GM12872 (cell line): ENCODE measurements around the gene SCPEP1.

ENCODE experiments used
- TF ChIP-seq, protein P1 (sequence below): IDR thresholded peaks from 3 replicates; pipeline ENCODE4 v1.5.1; 2011; ENCODE audit warnings: low read depth, mild to moderate bottlenecking, low read length, moderate library complexity; ENCODE audit not compliant: insufficient read depth

The SCPEP1 gene, protein sequence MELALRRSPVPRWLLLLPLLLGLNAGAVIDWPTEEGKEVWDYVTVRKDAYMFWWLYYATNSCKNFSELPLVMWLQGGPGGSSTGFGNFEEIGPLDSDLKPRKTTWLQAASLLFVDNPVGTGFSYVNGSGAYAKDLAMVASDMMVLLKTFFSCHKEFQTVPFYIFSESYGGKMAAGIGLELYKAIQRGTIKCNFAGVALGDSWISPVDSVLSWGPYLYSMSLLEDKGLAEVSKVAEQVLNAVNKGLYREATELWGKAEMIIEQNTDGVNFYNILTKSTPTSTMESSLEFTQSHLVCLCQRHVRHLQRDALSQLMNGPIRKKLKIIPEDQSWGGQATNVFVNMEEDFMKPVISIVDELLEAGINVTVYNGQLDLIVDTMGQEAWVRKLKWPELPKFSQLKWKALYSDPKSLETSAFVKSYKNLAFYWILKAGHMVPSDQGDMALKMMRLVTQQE

DNA sequence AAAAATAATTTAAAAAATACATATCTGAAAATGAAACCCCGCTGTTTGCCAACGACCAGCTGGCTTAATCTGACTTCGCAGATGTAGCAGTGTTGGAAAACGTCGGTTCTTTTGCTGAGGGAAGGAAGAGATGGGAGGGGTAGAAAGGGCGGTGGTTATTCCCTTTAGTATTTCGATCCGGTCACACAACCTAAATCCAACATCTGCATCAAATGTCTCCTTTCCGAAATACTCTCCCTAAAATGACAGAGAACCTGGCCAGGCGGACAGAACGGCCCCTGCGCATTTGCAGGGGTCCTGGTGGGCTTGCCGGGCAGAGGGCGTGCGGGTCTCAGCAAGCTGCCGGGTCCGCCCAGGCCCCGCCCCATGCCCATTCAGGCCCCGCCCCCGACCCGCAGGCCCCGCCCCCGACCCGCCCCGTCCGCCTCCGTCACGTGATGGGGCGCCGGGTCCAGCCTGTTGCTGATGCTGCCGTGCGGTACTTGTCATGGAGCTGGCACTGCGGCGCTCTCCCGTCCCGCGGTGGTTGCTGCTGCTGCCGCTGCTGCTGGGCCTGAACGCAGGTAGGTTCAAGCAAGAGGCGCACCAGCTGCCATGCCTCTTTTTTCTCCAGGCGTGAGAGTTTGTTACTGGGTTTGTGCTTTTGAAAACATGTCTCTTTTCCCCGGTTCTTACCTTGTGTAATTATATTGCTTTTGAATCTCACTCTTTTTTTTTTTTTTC lies at the start of gene SCPEP1:
TSS of gene SCPEP1 (plus strand) at position 459 of the 723 bp plus-strand sequence. CDS start at position 488, 29 bp downstream.
- TF ChIP-seq, protein P1, sequence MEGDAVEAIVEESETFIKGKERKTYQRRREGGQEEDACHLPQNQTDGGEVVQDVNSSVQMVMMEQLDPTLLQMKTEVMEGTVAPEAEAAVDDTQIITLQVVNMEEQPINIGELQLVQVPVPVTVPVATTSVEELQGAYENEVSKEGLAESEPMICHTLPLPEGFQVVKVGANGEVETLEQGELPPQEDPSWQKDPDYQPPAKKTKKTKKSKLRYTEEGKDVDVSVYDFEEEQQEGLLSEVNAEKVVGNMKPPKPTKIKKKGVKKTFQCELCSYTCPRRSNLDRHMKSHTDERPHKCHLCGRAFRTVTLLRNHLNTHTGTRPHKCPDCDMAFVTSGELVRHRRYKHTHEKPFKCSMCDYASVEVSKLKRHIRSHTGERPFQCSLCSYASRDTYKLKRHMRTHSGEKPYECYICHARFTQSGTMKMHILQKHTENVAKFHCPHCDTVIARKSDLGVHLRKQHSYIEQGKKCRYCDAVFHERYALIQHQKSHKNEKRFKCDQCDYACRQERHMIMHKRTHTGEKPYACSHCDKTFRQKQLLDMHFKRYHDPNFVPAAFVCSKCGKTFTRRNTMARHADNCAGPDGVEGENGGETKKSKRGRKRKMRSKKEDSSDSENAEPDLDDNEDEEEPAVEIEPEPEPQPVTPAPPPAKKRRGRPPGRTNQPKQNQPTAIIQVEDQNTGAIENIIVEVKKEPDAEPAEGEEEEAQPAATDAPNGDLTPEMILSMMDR = no peak

DNA sequence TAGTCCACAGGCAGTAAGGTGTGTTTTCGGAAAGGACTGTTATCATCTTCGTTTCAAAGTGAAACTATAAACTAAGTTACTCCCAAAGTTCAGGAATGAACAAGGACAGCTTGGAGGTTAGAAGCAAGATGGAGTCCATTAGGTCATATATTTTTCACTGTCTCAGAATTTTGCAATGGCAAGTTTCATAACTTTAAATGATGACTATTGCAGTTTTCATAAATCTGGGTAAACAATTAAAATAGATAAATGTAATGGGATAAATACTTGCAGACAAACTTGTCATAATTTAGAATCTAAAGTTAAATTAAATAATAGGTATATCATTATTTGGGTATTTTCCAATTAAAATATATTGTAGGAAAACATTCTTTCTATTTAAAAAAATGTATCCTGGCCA lies 49.3 kb upstream of the SCPEP1 start:
- TF ChIP-seq, protein P1 = no peak

DNA sequence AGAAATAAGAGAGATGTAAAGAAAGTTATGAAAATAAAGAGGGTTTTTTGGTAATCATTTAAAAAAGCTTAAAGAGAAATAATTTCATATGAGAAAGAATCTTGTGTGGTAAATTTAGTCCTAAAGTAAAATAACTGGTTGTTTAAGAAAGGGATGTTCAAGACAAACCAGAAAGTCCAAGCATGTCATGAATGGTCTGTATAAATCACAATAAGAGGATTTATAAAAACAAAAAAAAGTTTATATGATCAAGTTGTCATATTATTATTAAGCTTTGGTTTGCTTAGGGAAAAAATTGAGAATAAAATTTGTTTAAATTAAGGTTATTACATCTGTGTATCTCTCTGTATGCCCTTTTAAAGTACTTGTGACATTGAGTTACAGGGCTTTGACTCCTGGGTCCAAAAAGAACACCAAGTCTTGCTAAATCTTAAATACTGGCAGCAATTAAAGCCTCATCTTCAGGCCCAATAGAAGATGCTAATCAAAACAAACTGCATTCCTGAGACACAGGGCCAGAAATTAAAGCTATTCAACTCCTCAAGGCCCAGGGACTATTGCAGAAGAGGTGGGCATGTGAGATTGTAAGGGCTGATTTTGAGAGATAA lies 48.5 kb upstream of the SCPEP1 start:
- TF ChIP-seq, protein P1 = no peak

DNA sequence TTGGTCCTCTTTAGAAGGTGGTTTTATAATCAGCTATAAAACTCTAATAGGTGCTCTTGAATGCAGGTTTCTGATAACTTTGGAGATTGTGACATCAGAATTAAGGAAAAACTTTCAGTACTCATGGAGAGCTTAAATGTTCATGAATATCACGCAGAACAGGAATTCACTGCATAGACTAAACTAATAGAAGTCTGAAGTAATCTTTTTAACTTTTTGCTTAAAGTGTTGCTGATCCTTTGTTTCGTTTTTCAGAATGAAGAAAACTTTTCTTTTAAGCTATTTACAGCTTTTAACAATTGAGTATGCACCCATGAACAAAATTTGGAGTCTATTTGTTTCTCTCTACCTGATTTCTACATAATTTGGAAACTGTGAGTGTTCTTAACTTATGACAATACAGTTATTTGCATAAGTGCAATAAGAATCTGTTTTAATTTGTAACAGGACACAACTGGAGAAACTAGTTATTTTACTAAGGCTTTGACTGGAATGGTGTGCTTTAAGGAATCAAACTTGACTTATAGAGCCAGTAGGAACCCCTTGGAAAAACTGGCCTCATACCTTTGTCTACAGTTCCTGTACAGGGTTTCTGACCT lies 47.1 kb upstream of the SCPEP1 start:
- TF ChIP-seq, protein P1 = no peak

DNA sequence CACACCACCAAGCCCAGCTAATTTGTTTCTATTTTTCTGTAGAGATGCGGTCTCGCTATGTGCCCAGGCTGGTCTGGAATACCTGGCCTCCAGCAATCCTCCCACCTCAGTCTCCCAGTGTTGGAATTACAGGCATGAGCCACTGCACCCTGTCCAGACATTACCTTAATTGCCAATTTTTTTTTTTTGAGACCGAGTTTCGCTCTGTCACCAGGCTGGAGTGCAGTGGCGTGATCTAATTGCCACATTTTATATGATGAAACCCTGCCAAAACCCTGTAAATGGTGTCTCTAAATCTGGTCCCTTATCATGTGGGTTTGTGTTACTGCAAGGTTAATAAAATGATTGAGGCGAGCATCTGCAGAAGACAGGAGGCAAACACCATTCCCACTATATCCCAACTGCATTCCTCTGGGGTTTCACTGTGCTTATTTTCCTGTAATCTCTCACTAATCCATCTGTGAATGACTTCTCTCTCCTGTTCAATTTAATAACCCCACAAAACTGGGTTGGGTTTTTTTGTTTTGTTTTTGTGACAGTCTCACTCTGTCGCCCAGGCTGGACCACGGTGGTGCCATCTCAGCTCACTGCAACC lies 44.7 kb upstream of the SCPEP1 start:
- TF ChIP-seq, protein P1 = no peak

DNA sequence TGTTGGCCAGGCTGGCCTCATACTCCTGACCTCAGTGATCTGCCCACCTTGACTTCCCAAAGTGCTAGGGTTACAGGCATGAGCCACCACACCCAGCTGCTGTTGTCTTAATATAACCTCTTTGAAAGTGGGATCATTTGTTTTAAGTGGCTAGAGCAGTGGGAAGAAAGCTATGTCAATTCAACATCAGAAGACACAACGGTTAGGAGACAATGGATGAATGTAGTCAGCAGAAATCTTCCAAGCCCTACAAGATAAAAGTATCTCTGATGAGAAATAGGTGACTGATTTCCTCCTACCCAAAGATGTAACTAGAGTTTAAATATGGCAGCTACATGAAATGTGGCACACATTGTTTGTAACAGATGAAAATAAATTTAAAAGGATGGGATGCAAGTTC lies 44.1 kb upstream of the SCPEP1 start:
- TF ChIP-seq, protein P1 = no peak
